HG02763 (cell line): ENCODE results near the gene STT3A.
"Not testable (repeated sequence)": the region's sequence is repeated elsewhere in the genome, so short reads cannot be mapped to it uniquely, and the experiment has no call there.

Source experiments
- ATAC-seq: cut with Tn5 transposase; IDR thresholded peaks from one replicate; pipeline ENCODE4 v1.9.1; 2021; ENCODE audit warnings: mild to moderate bottlenecking, moderate library complexity; ENCODE audit not compliant: unreplicated experiment

STT3A gene

DNA sequence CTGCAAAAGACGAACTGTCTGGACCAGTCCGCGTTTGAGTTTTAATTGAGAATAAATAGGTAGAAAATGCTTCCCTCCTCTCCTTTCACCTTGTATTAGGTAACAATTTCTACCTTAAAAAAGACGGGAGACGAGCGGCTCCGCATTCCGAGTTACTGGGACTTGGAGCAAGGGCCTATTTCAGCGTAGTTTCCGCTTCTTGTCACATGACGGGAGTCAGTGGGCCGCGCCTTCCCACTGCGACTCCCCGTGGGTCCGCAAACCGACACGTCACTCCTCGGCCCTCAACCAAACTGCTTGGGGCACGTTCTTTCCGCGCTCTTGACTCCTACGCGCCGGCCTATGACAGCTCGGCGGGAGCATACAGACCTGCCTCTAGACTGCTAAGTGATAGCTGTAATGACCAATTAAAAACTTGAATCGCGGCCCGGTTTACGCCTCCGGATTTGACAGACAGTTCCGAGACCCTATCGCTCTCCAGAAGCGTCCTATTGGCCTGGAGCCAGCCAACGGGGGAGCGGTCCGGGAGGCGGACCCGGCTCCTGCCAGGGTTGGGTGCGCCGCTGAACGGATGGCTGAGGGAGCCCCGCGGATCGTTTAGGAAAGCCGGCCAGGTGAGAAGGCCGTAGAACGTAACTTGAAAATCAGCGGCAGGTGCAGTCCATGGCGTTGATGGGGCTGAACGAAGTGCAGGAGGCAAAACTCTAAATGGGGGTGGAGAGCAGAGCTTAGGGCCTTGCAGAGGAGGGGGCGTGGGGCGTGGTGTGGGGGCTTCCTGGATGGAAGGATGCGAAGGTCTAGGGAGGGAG, at the start of gene STT3A:
Gene STT3A, plus strand, starts transcription at position 548 of the 809 bp plus-strand sequence. CDS start 3,064 bp downstream, outside the sequence.
- peak; percentile 96 for ATAC-seq

DNA sequence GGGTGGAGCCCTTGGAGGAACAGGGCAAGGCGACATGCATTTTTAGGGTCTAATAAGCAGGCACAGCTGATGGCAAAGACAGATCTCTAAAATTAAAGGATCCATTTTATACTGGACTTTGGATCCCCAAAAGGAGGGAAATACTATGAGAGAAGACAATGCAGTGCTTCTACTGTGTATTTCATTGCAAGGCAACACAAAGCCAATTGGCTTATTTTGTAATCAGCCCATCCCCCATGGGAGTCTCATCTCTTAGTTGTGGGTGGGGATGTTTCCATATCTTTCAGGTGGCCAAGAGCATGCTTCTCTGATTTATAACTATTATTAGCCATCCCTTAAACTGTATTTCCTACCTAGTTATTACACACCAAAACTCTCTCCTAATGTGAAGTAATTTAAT, 41.9 kb upstream of the STT3A start:
- ATAC-seq = no peak

DNA sequence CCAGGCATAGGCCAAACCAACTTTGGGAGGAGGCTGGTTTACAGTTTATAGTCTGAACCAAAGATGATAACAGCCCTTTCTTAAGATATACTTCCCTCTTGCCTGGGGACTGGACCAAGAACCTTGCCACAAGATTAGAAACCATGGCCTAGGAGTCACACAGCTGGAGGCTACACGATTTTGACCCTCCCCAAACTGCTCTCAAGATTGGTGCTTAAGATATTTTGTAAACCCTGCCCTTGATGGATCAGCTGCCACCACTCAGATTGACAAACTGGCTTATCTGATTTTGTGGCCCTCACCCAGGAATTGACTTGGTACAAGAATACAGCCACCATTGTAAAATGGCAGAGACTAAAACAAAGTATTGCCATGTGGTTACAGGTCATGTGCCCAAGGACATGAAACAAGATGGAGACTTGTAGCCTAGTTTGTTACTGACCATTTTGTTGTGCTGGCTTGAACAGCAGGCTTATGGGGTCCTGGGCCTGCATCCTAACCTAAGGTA, 40.8 kb upstream of the STT3A start:
- ATAC-seq = no peak

DNA sequence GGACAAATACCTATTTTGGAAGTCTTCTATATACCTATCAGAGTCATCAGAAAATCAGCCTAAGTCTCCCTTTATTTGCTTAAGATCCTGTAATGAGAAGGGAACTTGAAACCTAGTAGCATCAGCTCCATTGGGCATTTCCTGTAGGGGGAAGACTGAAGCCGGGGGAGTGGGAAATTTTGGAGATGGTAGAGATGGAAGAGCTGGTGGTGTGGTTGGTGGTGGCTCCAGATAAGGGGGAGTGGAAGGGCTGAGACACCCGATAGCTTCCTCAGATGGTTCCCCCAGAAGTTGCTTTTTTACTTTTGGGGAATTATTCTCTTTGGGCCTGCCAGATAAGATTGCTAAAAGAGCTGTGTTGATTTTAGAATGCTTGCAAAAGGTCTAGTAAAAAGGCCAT, 39.7 kb upstream of the STT3A start:
- ATAC-seq = no peak

DNA sequence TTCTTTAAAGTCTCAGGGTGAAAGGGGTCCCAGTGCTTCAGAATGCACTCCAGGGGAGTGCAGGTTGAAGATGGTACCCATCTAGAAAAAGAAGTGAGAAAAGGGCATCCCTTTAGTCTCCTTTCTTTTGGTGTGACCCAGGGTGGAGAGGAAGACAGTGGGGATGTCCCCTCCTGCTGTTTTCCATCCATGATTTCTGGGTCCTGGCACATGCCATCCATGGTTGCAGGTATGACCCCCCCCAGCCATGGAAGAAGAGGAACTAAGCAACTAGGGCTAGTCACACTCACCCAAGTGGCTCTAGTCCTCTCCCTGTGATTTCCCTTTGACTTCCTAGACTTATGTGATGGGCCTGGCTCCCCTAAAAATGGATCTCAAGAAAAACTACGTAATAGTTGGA, 39.3 kb upstream of the STT3A start:
- ATAC-seq = no peak

DNA sequence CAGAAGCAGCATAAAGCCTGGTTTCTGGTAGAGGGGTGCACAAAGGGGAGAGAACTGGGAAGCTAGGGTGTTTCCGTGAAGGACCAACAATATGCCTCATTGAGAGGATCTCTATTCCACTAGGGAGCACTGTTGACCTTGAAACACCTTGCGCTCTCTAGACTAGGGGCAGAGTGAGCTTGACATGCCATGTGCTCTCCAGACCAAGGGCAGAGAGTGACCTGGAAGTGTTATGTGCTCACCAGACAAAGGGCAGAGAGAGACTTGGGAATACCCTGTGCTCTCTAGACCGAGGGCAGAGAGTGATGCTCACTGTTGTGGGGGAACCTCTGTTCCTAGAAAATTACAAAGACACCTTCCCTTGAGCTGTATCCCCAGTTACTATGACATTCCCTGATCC, 38.6 kb upstream of the STT3A start:
- ATAC-seq = no peak

DNA sequence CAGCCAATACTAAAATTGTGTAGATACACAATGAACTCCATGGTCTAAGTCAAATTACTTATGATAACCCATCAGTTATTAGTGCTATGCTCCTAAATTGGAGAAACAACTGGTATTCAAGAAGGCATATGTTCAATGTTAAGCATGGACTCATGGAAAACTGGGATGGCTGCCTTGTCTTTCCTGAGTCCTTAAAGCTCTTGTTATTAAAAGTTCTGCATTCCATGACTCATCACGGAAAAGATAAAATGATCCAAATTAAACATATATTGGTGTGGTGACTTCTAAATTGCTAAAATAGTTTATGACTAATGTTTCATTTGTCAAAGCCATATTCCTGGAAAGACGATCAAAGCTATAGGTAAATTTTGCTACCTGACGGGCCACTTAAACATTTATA, 32.8 kb upstream of the STT3A start:
- ATAC-seq = no peak

DNA sequence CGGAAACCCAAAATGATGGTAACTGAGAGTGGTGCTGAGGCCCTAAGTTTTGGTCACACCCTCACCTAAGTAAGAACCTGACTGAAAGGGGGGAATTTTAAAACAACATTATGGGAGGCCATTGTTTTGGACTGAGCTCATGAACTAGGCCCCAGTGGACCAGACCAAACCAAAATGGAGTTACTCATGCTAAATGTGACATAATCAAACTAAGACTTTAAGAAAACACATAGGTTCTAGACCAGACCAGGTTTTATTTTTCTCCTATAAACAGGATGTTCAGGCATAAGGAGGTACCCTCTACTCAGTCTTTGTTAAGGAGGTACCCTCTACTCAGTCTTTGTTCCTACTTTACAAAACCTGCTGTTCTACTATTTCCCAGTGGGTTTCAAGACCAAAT, 30.7 kb upstream of the STT3A start:
- no peak for ATAC-seq

DNA sequence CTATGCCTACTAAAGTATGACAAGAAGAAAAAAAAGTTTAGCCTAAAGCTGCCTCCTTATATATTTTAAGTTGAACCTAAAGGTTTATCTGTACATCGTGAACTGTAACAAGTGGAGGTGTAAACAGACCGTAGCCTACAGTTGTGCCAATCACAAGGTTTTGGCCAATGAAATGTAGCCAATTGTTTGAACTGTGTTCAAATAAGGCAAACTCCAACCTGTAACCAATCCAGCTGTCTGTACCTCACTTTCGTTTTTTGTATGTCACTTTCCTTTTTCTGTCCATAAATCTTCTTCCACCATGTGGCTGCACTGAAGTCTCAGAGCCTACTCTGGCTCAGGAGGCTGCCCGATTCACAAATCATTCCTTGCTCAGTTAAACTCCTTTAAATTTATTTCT, 30.2 kb upstream of the STT3A start:
- no peak for ATAC-seq

DNA sequence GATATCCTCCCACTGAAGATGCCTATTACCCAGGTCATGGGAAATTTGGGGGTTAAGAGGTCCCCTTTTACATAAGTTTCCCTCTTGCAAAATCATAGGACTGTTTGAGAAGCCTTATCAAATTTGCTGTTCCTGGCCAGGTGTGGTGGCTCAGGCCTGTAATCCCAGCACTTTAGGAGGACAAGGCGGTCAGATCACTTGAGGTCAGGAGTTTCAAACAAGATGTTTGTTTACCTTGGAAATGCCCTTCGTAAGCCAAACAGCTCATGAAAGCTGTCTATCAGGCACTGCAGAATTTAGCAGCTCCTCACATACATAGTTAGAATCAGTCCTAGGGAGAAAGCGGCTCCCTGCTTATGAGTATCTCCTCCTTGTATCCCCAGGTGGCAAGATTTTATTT, 28.3 kb upstream of the STT3A start:
- ATAC-seq = no peak

DNA sequence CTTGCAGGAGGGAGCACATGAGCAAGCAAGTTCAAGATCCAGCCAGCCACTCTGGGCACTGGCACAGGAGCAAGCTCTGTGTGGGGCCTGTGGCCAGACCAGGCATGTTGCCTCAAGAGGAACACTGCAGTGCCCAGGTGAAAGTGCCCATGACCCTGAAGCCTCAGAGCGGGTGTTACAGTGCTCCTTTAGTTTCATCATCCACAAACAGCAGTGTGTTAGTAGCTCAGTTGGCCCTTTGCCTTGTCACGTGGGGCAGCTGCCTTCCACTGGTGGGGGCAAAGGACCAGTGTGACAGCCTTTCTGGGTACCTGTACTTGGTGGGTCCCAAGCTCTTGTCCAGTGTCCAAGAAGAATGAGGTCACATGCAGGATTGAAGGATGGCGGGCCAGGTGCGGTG, 26.4 kb upstream of the STT3A start:
- no peak for ATAC-seq

DNA sequence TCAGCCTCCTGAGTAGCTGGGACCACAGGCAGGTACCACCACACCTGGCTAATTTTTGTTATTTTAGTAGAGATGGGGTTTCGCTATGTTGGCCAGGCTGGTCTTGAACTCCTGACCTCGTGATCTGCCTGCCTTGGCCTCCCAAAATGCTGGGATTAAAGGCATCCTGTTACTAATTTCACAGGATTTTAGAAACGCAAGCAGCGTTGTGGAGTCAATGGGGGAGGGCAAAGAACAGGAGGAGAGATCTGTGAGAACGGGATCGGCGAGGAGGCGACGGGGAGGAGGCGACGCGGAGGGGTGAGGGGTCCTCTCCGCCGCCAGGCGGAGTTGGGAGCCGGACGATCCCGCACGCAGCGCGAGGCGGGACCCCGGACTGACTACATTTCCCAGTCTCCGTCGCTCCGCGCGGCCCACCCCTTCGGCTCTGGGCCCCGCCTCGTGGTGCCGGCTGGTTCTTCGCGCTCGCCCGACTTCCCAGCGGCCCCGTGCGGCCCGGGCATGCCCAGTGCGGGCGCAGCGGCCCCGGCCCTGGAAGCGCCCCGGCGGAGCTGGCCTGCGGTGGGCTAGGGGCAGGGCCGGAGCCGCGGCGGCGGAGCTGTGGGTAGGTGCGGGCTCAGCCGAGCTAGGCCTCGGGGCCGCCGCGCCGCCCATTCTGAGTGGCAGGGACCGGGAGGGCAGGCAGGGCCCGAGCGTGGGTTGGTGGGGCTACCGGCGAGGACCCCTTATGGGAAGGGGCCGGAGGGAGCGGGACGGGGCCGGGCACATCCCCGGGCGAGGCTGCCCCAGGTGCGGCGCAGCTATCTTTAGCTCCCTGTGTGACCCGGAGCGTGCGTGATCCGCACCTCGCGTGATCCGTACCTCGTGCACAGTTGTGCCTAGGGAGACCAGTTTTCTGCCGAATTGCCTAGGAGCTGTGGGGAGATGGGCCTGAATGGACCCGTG, 23.4 kb upstream of the STT3A start, which contains the start of gene EI24:
Gene EI24, plus strand, starts transcription at position 508 of the 945 bp plus-strand sequence. CDS start 3,051 bp downstream, outside the sequence.
- ATAC-seq = peak; percentile 97

DNA sequence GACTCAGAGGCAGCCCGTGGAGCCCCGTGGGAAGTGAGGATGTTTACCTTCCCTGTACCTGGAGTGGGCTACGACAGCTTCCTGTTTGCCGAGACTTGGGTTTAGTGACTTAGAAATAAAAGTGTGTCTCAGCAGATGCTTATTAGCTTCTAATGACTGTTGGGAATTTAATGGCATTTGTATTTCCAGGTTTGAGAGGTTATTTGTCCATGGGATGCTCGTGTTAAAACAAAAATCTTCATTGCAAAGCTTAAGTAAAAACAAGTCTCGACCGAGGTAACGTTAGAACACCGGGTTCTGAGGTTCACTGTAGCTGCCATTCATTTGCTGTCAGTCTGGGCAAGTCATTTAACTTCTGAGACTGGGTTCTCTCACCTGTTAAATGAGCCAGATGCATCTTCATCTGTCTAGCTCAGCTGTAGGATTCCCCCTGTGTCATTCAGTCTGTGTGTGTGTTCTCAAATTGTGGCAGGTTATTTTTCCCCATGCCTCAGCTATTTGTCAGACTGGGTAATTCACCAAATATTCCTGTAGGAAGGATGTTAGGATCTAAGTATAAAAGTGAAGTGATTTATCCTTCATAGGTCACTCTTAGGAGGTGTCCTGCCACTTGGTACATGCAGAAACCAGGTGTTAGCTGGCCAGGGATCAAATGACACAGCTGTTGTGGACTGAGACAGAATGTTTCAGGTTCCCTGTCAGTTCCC, 22.6 kb upstream of the STT3A start:
- ATAC-seq = no peak

DNA sequence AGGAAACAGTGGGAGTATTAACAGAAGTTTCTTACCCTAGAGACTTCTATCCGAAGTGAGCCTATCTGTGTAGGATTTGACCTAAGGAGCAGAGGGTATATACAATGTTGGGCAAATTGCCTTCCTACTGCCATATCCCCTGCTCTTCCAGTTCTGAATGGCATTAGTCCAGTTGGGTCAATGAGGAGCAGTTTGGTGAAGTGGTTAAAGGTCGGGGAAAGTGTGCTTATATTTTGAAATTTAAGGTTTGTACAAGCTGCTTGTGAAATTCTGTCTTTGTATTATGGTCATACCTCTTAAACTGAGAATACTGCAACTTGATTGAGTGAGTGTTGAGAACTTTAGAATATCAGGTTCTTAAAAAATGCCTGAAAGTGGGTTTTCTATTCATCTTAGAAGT, 21.7 kb upstream of the STT3A start:
- no peak for ATAC-seq

DNA sequence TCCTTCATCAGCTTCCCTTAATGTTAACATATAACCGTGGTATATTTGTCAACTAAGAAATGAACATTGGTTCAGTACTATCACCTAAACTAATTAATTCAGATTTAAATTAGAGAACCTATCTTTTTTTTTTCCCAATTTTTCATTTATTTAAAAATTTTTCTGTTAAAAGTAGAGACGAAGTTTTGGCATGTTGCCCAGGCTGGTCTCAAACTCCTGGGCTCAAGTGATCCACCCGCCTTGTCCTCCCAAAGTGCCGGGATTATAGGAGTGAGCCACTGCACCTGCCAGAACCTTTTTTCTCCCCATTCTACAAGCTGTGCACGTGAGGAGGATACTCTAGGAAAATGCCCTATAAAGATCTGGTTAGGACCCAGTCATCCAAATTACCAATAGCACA, 19.7 kb upstream of the STT3A start:
- ATAC-seq = no peak

DNA sequence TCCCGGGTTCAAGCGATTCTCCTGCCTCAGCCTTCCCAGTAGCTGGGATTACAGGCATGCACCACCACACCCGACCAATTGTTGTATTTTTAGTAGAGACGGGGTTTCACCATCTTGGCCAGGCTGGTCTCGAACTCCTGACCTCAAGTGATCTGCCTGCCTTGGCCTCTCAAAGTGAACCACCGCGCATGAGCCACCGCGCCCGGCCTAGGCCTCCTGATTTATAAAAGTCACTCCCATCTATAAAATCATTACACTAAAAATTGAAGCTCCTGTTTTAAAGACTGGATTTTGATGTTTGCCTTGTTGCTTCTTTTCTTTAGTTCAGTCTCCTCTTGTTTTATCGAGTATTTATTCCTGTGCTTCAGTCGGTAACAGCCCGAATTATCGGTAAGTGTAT, 15.5 kb upstream of the STT3A start:
- ATAC-seq = not testable (repeated sequence)

DNA sequence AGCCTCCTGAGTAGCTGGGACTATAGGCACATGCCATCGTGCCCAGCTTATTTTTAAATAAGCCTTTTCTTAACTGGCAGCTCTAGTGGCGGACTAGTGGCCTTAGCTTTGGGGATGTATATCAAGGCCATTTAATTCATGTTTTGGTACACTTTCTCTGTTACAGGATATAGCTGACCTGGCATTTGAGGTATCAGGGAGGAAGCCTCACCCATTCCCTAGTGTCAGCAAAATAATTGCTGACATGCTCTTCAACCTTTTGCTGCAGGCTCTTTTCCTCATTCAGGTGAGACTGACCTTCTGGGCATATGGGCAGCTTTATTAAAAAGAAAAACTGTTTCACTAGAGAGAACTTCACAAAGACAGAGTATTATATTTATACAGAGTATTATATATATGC, 13.9 kb upstream of the STT3A start:
- no peak for ATAC-seq

DNA sequence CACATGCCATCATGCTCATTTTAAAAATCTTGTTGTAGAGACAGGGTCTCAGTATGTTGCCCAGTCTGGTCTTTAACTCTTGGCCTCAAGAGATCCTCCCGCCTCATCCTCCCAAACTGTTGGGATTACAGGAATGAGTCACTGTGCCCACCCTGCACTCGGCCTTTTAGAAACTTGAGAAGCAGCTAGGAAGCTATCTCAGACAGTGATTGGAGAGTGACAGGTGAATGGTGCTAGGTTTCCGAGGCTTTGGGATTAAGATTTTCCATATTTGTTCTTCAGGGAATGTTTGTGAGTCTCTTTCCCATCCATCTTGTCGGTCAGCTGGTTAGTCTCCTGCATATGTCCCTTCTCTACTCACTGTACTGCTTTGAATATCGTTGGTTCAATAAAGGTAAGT, 12.8 kb upstream of the STT3A start:
- ATAC-seq = no peak

DNA sequence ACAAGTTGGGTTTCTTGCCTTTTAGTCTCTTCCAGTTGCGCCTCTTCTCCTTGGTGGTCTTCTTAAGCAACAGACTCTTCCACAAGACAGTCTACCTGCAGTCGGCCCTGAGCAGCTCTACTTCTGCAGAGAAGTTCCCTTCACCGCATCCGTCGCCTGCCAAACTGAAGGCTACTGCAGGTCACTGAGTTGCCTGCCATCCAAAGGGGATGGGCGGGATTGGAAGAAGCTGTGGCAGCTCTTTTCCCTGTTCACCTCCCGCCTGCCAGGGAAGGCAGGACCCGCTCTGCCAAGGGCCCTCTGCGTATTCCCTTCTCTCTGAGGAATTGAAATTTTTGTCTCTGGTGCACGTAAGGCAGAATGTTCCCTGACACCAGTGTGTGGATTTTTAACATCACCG, 9.2 kb upstream of the STT3A start:
- no peak for ATAC-seq

DNA sequence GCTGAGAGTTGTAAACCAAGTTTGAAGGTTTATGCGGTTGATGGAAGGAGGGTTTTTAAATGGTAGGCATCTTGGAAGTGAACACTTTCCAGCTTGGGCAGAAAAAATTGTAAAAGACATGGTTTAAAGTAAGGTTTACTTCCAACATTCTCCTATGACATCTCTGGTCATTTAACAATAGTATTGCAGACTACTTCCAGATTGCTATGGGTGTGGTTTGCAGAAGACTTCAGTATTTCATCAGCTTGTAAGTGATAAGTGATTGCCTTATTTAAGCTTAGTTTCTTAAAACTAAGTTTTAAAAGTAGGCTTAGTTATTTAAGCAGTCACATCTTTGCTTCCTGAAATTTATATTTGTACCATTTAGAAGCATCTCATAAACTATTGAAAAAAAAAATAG, 7.2 kb upstream of the STT3A start:
- ATAC-seq = no peak

DNA sequence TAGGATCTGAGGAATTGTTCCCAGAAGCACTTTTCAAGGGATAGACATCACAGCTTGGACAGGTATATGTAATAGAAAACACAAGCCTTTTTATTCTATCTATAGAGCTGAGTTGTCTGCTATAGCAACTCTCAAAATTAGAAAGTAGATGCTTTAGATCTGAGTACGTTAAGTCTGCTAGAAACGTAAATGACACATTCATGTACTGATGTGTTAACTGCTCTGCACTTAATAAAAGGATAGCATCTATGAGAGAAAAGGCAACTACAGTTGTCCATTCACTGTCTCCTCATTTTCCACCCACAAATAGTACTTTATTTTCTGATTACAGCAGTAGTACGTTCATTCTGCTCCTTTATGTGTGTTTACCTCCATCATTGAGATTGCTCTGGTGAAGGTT, 6.0 kb upstream of the STT3A start:
- ATAC-seq = no peak
